Measurements from ENCODE around the gene EPPIN.

EPPIN gene

DNA sequence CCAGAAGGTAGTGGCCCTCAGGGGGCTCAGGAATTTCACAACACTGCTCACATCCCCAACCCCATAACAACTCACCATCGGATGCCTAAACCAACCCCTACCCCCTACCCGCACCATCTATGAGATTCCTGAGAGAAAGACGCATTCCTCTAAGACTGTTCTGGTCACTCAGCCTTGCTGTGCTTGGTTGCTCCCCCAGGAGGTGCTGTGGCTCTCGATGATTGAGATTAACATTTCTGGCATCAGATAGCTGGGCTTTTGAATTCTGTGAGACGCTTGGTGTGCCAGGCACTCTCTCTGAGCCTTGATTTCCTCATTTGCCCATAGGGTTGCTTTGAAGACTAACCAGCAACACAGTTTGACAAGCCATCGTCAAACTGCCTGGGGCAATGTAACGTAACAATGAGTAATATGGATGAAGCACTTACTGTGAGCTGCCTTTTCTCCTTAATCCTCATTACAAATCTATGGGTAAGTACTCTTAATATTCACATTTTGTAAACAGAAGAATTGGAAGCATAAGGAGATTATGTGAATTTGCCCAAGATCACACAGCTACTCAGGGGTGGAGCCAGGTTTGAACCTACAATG is 8.9 kb downstream of the EPPIN start:
- no peak for DNase-seq (ENCODE audit: low spot score)

DNA sequence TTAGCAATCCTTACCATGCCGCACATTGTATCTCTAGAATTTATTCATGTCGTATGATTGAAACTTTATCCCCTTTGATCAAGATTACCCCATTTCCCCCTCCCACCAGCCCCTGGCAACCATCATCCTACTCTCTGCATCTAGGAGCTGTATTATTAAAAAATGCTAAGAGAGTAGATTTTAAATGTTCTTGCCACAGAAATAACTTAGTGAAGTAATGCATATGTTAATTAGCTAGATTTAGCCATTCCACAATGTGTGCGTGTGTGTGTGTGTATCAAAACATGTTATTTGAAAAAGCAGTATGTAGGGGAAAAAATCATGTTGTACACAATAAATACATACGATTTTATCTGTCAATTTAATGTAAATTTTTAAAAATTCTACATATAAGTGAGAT is 19.9 kb downstream of the EPPIN start:
- DNase-seq (ENCODE audit: low spot score) = no peak

DNA sequence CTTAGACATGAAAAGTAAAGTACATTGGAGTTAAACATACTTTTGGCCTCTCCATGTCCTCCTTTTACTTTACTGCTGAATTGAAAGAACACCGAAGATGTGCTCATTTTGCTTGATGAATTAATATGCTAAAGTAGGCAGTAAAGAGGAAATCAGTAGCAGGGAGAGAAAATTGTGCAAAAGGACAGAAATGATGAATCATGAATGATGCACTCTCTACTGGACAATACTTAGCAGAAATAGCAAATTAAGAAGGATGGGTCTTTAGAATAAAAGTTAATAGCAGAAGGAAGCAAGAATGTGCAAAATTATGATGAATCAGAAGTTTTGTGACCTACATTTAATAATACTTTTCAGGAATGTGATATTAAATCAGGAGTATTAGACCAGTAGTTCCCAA is 23.4 kb downstream of the EPPIN start:
- DNase-seq (ENCODE audit: low spot score) = no peak

DNA sequence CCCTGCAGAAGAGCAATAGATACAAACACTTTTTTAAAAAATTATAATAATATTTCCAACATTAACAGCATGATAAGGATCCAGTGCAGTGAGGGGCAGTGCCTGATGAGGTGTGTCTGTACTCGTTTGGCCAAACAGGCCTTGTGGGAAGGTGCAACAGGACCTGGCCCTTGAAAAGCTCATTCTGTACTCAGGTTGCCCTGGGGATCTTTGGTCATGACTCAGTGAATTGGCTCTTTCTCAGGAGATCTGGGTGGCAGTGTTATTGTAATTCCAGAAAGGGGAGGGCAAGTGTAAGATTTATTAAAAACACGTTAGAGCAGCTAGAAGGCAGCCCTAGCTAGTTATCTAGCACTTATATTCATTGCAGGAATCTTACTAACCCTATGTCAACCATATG is 28.9 kb downstream of the EPPIN start:
- no peak for DNase-seq (ENCODE audit: low spot score)

DNA sequence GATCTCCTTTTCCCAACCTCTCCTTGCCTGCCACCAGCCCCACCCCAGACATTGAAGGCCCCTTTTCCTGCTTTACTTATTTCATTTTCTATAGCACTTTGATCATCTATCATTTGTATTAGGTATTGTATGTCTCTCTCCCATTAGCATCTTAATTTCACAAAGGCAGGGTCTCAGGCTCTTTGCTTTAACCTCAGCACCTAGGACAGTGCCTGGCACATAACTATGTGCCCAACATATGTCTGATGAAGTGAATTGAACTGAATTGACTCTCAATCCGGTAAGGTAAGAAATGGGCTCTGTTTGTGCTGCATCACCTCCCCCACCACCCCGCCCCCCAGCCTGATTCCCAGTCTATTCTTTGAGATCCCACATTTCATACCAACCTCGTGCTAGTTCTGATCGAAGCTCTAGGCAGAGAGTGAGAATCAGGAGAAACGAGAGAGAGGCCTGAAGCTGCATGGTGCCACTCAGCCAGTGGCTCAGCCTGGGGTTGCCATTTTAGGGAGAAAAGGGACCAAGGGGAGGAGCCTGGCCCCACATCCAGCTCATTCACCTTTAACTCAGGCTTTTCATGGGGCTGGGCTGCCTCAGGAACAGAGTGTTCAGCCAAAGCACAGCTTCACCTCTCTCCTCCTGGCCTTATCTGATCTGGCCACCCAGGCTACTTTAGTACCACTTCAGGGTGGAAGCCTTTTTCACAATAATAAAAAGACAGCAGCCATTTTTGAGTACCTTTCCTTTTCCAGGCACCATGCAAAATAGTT is 31.9 kb downstream of the EPPIN start, which contains the start of gene SPINT3:
Gene SPINT3, minus strand, starts transcription at position 476 of the 767 bp plus-strand sequence. Its CDS starts 14 bp downstream, at position 462.
- DNase-seq (ENCODE audit: low spot score) = no peak

DNA sequence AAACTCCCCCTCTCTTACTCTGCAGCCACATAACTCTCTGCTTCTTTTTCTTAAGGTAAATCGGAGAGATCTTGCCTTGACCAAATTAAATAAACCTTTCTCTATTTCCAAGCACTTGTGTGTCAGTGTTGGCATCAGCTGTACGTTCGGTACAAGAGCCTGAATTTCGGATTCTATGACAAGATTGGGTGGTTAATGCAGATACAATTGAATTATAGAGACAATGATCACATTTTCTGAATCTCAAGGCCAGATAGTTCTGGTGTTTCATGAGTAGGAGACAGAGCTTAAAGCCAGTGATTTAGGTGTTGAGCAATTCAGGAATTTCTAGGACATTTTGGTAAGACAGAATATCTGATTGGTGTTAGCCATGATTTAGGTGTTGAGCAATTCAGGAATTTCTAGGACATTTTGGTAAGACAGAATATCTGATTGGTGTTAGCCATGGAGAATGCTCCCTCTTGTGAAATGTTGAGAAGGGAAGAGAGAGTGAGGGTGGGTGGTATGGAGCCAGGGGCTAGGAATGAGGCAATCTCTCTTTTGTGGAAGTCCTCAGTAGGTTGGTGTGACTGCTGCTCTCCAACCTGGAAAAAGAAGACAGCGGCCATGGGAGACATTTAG is 36.8 kb downstream of the EPPIN start:
- no peak for DNase-seq (ENCODE audit: low spot score)

DNA sequence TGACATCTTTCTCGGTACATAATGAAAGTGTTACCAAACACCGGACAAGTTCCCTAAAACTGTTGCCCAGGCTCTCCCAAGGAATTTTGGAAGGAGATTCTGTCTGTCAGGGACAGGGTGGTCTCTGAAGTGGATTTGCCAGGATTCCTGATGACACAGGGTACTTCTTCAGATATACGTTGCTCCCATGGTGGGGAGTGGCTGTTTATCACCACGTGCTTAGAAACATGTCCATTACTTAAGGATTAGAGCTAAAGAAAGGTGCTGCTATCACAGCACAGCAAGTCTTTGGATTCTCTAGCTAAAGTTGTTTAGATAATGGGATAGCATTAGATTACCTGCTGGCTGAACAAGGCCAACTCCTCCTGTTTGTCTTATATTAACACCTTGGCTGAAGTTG is 38.1 kb downstream of the EPPIN start:
- no peak for DNase-seq (ENCODE audit: low spot score)

DNA sequence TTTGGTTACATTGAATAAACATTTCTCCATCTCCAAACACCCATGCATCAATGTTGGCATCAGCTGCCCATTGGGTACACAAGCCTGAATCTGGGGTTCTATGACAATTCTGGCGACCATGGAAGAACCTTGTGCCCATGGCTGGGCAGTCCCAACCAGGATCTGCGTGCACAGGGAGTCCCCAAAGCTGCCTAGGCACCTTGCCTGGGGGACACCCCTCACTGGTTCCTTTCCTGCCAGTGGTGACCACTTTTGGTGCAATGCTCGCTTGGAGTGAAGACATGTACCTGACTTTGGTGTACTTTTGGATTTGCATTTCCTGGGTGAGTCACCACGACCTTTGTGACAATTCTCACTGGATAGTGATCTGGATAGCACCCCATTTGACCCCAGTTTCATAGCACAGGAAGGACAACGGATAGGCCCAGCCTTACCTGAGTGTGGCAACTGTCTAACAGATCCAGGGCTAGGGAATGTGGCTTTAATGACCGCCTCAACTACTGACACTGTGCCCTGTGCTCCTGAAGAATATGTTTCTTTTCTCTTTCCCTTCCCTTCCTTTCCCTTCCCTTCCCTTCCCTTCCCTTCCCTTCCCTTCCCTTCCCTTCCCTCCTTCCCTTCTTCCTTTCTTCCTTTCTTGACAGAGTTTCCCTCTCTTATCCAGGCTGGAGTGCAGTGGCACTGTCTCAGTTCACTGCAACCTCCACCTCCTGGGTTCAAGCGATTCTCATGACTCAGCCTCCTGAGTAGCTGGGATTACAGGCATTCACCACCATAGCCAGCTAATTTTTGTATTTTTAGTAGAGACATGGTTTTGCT is 38.9 kb downstream of the EPPIN start:
- no peak for DNase-seq (ENCODE audit: low spot score)

DNA sequence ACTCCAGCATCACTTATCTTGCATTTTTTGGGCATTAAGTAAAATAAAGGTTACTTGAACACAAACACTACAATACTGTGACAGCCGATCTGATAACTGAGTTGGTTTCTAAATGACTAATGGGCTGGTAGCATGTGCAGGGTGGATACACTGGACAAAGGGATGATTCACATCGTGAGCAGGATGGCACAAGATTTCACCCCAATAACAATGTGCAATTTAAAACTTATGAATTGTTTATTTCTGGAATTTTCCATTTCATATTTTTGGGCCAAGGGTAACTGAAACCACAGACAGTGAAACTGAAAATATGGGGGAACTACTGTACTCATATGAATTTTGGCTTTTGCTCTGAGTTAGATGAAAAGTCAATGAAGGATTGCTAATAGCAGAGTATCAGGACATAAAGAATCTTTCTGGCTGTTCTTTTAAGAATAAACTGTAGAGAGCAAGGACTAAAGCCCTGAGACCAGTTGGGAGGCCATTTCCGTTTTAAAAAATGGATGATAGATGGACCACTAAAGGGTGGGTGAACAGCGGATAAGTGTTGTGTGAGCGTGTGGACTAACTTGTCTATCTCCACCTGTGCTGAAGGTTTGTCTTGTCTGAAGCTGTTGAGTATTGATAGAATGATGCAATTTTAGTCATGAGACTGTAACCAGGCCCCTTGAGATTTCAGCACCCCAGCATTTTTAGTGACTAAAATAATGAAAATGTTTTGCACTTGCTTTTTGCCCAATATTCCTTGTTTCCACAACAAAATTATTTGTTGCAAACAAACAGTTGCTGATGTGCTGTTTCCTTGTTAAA is 40.0 kb downstream of the EPPIN start:
- no peak for DNase-seq (ENCODE audit: low spot score)

DNA sequence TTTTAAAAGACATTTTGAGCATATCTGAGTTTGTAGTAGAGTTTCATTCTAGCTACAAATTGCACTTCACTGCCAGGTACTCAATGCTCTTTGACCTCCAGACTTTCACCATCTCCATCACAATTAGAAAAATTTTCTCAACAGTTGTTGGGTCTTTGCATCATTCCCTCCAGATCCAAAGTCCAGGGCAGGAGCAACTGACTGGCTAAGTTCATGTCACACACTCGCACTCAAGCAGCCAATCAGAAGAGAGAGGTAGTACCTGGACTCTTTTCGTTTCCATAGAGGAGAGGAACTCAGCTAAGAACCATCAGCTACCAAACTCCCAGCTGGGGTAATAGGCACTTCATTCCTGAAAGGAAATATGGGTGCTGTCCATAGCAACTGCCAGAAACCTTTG is 40.8 kb downstream of the EPPIN start:
- DNase-seq (ENCODE audit: low spot score) = no peak

DNA sequence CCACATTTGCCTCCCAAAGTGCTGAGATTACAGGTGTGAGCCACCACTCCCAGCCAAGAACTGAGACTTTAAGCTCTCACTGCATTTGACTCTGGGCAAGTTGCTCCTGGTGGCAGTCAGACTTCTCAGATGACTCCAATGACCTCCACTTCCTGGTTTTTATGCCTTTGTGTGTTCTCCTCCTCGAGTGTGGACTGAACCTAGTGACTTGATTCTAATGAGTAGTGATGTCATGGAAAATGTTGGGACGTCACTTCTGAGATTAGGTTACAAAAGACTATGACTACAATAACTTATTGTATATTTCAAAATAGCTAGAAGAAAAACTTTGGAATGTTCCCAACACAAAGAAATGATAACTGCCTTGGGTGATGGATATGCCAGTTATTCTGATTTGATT is 43.8 kb downstream of the EPPIN start:
- DNase-seq (ENCODE audit: low spot score) = no peak

DNA sequence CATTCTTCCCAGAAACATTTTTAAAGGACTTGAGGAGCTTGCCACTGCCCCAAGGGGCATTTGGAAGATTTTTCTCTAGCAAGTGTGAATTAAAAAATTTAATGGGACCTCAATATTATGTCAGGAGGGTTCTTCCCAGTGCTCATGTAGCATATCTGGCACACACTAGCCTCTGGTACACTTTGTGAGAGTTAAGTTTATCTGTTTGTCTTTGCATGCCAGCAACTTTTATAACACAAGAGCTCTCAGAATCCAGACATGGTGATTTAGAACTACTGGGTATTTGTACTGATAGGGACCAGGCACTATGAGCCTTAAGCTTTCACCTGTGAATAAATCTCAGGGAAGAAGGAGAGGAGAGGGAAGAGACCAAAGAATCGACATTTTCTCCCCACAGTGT is 44.6 kb downstream of the EPPIN start:
- no peak for DNase-seq (ENCODE audit: low spot score)

DNA sequence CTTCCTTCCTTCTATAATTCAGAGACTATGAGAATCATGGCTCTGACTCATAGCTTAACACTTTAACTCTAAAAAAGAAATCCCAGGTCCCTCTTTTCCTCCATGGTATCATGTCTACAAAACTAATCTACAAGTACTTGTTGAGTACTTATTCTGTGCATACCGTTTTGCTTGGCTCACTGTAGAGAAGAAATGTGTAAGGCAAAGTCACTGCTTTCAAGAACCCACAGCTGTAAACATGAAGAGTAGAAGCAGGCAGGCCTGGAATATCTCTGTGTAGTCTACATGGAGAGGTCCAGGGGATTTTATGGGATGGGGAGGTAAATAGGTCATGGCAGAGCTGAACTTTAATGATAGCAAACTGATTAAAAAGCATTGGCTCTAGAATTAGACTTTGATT is 45.6 kb downstream of the EPPIN start:
- DNase-seq (ENCODE audit: low spot score) = no peak

DNA sequence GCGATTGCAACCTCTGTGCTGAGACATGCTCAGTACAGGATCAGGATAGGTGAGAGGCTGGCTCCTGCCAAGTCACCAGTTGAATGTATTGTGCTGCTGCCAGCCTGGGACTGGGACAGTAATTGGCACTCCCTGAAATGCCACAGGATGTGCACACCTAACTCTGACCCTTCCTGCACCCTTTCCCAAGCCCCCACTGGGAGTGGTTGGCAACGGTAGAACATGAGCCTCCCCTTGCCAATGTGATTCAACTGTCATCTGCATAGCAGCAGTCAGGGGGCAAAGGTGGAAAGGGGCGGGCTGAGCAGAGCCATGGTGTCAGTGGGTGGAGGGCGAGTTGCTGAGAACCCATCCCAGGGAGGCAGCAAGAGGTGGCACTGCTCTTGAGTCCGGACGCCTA is 47.2 kb downstream of the EPPIN start:
- no peak for DNase-seq (ENCODE audit: low spot score)

DNA sequence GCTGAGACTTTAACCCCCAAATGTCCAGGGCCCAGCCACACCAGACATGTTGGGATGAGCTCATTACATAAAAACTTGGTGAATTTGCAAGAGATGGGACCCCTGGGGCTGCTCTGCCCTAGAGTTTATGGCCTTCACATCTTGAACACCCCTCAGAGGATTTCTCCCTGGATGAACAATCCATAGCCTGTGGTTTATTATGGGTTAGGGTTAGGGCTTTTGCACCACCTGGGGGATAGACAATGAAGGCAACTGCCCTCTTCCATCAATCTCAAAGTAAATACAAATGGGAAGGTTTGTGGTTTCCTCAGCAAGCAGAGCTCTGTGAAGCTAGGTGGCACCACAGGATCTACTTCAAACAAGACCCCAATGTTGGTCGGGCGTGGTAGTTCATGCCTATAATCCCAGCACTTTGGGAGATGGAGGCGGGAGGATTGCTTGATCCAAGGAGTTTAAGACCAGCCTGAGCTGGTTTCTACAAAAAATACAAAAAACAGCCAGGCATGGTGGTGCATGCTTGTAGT is 49.2 kb downstream of the EPPIN start:
- DNase-seq (ENCODE audit: low spot score) = no peak

DNA sequence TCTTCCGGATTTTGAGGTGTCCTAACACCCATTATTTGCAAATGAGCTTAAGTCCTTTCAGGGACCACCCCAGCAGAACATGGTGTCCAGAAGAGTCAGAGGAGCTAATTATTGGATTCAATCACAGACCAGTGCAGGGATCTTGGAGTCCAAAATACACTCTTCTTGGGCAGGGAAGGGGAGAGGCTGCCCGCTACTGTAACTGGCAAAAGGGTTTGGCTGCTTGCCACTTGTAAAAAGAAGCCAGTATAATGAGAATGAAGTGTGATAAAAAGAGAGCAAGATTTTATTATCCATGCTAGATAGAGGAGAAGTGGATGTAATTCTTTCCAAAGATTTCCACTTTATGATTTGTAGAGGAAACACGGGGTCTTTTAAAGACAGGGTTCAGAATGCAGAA is 51.0 kb downstream of the EPPIN start:
- DNase-seq (ENCODE audit: low spot score) = no peak

DNA sequence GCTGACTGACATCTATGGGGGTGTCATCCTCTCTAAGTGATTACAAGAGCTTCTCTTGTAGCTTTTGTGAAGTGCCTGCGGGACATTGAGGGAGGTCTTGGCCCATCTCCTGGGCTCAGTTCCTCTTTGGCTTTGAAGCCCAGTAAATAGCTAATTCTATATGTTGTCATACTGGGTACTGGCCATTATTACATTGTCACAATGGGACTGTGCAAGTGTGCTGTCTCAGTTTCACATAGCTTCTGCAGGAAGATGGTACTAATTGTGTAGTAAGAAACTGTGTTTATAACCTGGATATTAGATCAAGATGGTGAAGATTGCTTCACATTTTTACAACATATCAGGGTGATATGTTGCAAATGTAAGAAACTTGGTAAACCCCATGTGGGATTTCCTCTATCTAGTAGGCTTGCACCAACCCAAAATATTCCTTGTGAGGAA is 51.7 kb downstream of the EPPIN start:
- DNase-seq (ENCODE audit: low spot score) = no peak
